ENCODE results near the gene TNRC6A. TPM values are rescaled to one million over a fixed set of nuclear protein-coding genes. Genes with fewer than 3 reads are reported as not detected.
A peak's percentile ranks its signal among the peaks of the same experiment; 100 is the strongest.

The TNRC6A gene
- total and polyA plus RNA-seq, 2 experiments from 2014 or later, result 24.5 to 33.1 TPM

DNA sequence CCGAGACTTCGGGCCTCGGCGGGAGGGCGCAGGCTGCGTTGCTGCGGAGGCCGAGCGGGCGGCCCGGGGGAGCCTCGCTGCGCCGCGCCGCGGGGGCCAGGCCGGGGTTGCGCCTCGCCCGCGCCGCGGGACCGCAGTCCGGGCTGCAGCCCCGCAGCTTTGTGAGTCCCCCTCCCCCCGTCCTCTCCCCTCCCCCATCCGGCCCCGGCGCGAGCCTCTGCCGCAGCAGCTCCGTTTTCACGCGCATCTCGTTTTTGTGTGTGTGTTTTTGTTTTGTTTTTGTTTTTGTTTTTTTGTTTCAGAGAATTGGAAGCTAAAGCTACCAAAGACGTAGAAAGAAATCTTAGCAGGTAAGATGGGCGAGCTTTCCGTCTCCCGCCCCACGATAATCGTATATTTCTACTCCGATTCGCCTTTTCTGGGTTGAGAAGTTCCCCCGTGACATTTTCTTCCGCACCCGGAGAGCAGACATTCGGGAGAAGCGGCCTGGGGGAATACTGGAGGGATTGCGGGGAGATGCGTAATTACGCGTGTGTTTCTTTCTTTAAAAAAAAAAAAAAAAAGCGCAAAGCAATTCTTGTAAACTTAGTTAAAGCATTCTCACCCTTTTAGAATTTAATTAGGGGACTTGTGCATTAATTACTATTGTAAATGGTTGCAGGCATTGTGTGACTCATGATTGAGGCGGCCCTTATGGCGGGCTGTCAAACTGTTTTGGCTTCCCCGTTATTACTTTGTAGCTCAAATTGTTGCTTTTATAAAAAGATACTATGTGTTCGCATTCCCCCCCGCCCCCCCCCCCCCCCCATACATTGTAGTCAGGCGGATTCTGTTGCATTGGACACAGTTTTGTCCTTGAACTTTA is 732 bp downstream of the TNRC6A start:
- no peaks in the 10 kb centered on the region for H3K36me3 ChIP-seq
- H3K9me3 ChIP-seq (ENCODE audit: low read depth), result no peaks in the 10 kb centered on the region
- no peaks in the 10 kb centered on the region for H3K27me3 ChIP-seq
- H3K4me1 ChIP-seq (ENCODE audit: low read depth), result peaks cover 26% of the 10 kb centered on the region
- peak; percentile 18 to 24 for DNase-seq (ENCODE audit: low read depth in 1 of 2, low spot score in 1 of 2)
- H3K4me3 ChIP-seq, result peak overlapping the region; percentile 100
- H3K27ac ChIP-seq, result peak overlapping the region; percentile 99
- no peak for TF ChIP-seq CTCF (IDR thresholded peaks at IDR 0.05; ENCODE audit: low read depth, low read length)

DNA sequence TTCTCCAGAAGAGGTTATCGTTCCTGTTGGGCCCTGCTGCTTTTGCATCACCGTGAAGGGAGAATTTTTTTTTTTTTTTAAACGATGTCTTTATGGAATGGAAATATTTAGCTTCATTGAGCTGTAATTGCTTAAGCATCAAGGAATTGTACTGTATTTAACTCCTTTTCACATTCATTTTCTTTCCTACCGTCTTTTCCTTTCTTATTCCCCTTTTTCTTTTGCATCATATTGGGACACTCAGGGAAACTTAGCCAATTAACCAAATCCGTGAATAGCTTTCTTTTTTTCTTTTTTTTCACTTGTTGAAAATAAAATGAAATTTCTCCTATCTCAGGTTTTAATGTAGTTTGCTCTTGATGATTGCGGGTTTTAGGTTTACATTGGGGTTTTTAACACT is 1.5 kb downstream of the TNRC6A start:
- no peak for TF ChIP-seq CTCF (IDR thresholded peaks at IDR 0.05; ENCODE audit: low read depth, low read length)
- peak overlapping the region; percentile 100 for H3K4me3 ChIP-seq
- no peak for DNase-seq (ENCODE audit: low read depth in 1 of 2, low spot score in 1 of 2)
- peaks cover 26% of the 10 kb centered on the region for H3K4me1 ChIP-seq (ENCODE audit: low read depth)
- H3K36me3 ChIP-seq, result no peaks in the 10 kb centered on the region
- H3K27me3 ChIP-seq, result no peaks in the 10 kb centered on the region
- H3K9me3 ChIP-seq (ENCODE audit: low read depth), result no peaks in the 10 kb centered on the region
- H3K27ac ChIP-seq, result peak overlapping the region; percentile 65

DNA sequence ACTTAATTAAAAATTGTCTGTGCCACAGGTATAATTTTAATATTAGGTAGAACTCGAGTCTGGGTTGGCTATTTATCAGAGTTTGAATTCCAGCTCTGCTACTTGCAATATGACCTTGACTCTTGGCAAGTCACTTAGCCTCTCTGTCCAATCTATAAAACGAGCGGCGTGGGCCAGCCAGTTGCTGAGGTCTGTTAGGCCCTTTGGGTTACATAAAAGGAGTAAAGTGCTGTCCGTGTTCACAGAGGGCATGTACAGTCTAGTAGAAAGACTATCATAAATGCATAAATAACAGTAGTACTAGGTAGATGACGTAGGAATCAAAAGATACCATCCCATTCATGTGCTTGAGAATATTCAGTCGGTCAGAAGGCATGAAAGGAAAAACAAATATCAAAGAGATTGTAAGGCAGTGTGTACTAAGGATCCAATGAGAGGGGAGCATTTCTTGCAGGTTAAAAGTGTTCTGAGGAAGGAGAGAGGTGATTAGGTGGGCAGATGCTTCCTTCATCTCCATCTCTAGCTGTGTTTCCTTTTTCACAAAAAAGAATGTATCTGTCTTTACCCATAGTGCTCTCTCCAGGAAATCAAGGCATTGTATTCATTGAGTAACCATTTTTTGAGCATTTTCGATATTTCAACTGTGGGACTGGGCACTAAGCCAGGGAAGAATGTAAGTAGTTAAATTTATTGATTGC is 2.4 kb downstream of the TNRC6A start:
- peak in 1 of 2 donors; percentile 67 for DNase-seq (ENCODE audit: low read depth in 1 of 2, low spot score in 1 of 2)
- peak overlapping the region; percentile 65 for H3K27ac ChIP-seq
- H3K4me1 ChIP-seq (ENCODE audit: low read depth), result peaks cover 26% of the 10 kb centered on the region
- no peaks in the 10 kb centered on the region for H3K36me3 ChIP-seq
- no peaks in the 10 kb centered on the region for H3K9me3 ChIP-seq (ENCODE audit: low read depth)
- TF ChIP-seq CTCF (IDR thresholded peaks at IDR 0.05; ENCODE audit: low read depth, low read length), result no peak
- H3K4me3 ChIP-seq, result peak overlapping the region; percentile 100
- no peaks in the 10 kb centered on the region for H3K27me3 ChIP-seq

- Histone ChIP-seq H3K9me3 (ENCODE audit: low read depth) (no peaks in the 10 kb centered on the region), H3K36me3 (no peaks in the 10 kb centered on the region), H3K27ac (no peak overlapping the region), H3K4me1 (ENCODE audit: low read depth) (peaks cover 19% of the 10 kb centered on the region), H3K27me3 (no peaks in the 10 kb centered on the region), H3K4me3 (no peak overlapping the region)
- no peak for TF ChIP-seq CTCF (IDR thresholded peaks at IDR 0.05; ENCODE audit: low read depth, low read length)
- peak in 1 of 2 donors; percentile 35 for DNase-seq (ENCODE audit: low read depth in 1 of 2, low spot score in 1 of 2)
These were observed 4.9 kb downstream of the TNRC6A start for GRCh38 chr16:24734382-24734781.

DNA sequence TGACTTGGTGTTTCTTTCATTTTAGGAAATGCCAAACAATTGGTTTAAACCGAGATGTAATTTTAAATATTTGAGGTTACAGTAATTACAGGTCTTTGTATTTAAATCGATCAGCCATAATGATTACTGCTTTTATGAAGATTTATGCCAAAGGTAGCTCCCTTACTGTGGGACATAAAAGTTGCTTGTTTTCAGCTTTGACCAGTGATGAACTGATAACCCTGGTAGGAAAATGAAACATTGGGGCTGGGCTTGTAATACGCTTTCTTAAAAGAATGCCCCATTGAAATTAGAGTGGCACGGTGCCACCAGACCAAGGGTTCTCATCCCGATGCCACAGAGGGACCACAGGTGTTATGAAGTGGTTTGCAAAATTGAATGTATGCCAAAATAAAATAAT is 7.3 kb downstream of the TNRC6A start:
- no peak for DNase-seq (ENCODE audit: low read depth in 1 of 2, low spot score in 1 of 2)
- Histone ChIP-seq H3K36me3 (no peaks in the 10 kb centered on the region), H3K9me3 (ENCODE audit: low read depth) (no peaks in the 10 kb centered on the region), H3K4me3 (no peak overlapping the region), H3K4me1 (ENCODE audit: low read depth) (peaks cover 7% of the 10 kb centered on the region), H3K27me3 (no peaks in the 10 kb centered on the region), H3K27ac (no peak overlapping the region)
- TF ChIP-seq CTCF (IDR thresholded peaks at IDR 0.05; ENCODE audit: low read depth, low read length), result no peak
